Dendritic cell treated with granulocyte-macrophage colony-stimulating factor and Interleukin-4, amounts not matched to agents 40 ng/mL and 50 ng/mL, for 4 days (primary cell): ENCODE results near the gene ZDHHC14.
"Not testable (repeated sequence)": the region's sequence is repeated elsewhere in the genome, so short reads cannot be mapped to it uniquely, and the experiment has no call there.

Source experiments
- H3K27ac Mint-ChIP-seq: one replicate; pipeline ENCODE4 v1.8.0; 2022; ENCODE audit warnings: mild to moderate bottlenecking, mixed read lengths
- H3K27me3 Mint-ChIP-seq: one replicate; pipeline ENCODE4 v1.8.0; 2022; ENCODE audit warnings: mild to moderate bottlenecking, mixed read lengths
- H3K36me3 Mint-ChIP-seq: one replicate; pipeline ENCODE4 v1.8.0; 2022; ENCODE audit warnings: low read depth, mixed read lengths
- H3K4me1 Mint-ChIP-seq: one replicate; pipeline ENCODE4 v1.8.0; 2022; ENCODE audit warnings: low read depth, mixed read lengths
- H3K4me3 Mint-ChIP-seq: one replicate; pipeline ENCODE4 v1.8.0; 2022; ENCODE audit warnings: mild to moderate bottlenecking, moderate library complexity, mixed read lengths
- H3K9me3 Mint-ChIP-seq: one replicate; pipeline ENCODE4 v1.8.0; 2022; ENCODE audit warnings: mixed read lengths
- intact Hi-C: fragments of 100-400 bp; cut with micrococcal nuclease; formaldehyde crosslinking; loops from one replicate; pipeline ENCODE4 v1.15.0; 2022

Gene ZDHHC14

DNA sequence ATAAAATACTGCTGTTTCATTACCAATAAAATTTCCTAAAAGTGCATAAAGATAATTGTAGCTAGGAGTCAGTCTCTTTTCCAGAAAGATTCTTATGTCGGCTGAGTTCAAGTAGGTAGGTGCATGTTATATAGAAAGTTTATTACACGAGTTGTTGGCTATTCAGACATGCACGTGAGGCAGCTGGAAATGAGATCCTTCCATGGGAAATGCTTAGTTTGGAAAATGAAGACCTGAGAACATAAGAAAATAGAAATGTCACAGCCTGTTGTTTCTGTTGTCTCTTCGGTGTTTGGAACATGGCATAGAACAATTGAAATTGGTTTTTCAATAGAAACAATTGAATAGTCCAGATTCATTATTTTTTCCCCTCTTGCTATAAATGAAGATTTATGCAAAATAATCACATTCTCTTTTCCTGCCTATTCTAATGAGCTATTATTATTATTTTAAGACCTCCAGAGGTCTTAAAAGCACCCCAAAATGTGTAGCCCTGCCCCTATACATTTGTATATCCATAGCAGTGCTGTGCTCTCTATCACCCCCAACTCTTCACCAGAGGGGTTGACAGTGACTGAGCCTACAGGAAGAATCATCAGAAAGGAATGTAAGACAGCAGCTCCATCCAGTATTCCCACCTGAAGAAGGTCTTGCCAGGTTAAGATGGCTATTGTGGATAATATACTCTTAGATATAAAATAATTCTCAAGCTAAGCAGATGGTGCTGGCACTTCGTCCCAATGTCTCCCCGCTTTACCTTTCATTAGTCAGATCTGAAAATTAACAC, 82.2 kb downstream of the ZDHHC14 start:
- intact Hi-C loops: no loop called here
- Mint-ChIP-seq H3K4me3 (no peak overlapping the region), H3K36me3 (no peaks in the 10 kb centered on the region), H3K9me3 (no peaks in the 10 kb centered on the region), H3K4me1 (no peaks in the 10 kb centered on the region), H3K27ac (no peak overlapping the region), H3K27me3 (no peaks in the 10 kb centered on the region)

DNA sequence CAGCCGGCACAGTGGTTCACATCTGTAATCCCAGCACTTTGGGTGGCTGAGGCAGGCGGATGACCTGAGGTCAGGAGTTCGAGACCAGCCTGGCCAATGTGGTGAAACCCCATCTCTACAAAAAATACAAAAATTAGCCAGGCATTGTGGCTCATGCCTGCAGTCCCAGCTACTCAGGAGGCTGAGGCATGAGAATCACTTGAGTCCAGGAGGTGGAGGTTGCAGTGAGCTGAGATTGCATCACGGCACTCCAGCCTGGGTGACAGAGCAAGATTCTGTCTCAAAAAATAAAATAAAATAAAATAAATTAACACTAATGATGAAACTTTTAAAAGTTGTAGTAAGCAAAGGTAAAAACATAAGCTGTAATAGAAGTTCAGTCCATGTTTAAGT, 82.7 kb downstream of the ZDHHC14 start:
- intact Hi-C loops, H3K4me1 Mint-ChIP-seq: not testable (repeated sequence)

GRCh38 chr6:157464653-157465535, 83.9 kb downstream of the ZDHHC14 start:
- H3K9me3 Mint-ChIP-seq: no peaks in the 10 kb centered on the region
- H3K36me3 Mint-ChIP-seq: no peaks in the 10 kb centered on the region
- H3K27ac Mint-ChIP-seq: no peak overlapping the region
- H3K27me3 Mint-ChIP-seq: no peaks in the 10 kb centered on the region
- intact Hi-C loops: no loop called here
- peaks cover 10% of the 10 kb centered on the region for H3K4me1 Mint-ChIP-seq
- no peak overlapping the region for H3K4me3 Mint-ChIP-seq

More for the DNA sequence above, 82.7 kb downstream of the ZDHHC14 start:
- not testable (repeated sequence) for H3K9me3 Mint-ChIP-seq, H3K4me3 Mint-ChIP-seq, H3K27me3 Mint-ChIP-seq, H3K27ac Mint-ChIP-seq, H3K36me3 Mint-ChIP-seq

DNA sequence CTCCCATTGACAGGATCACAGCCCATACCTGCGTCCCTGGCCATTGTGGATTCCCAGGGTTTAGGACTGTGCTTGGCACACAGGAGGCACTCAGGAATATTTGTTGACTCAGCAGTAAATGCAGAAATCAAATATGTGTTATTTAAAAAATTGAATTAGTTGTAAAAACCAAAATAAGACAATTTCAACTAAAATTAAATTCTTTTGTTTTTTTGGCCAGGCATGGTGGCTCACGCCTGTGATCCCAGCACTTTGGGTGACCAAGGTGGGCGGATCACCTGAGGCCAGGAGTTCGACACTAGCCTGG, 85.3 kb downstream of the ZDHHC14 start:
- Mint-ChIP-seq H3K27me3 (no peaks in the 10 kb centered on the region), H3K4me3 (no peak overlapping the region), H3K4me1 (peaks cover 10% of the 10 kb centered on the region), H3K9me3 (no peaks in the 10 kb centered on the region), H3K27ac (no peak overlapping the region), H3K36me3 (no peaks in the 10 kb centered on the region)
- intact Hi-C loops: no loop called here

GRCh38 chr6:157467339-157467738, 86.3 kb downstream of the ZDHHC14 start:
- H3K4me3 Mint-ChIP-seq, H3K36me3 Mint-ChIP-seq, intact Hi-C loops, H3K27me3 Mint-ChIP-seq, H3K27ac Mint-ChIP-seq, H3K9me3 Mint-ChIP-seq: not testable (repeated sequence)
- peaks cover 10% of the 10 kb centered on the region for H3K4me1 Mint-ChIP-seq

DNA sequence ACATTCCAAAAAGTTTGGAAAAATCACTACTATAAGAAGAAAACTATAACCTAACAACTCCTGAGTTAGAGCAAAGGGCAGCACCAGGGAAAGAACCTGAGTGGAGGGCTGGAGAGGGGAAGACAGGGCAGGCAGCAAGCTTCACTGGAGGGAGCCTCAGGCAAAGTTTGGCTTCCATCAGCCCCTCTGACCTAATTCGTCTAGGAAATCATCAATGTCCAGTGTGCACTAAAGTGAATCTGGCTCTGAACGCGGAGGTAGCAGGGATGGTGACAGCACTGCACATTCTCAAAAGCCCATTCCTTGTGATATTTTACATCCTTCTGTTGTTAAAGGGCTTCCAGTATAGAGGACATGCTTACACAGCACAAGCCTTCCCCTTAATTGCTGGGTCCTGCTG, 87.1 kb downstream of the ZDHHC14 start:
- Mint-ChIP-seq H3K27me3 (no peaks in the 10 kb centered on the region), H3K9me3 (no peaks in the 10 kb centered on the region), H3K4me3 (no peak overlapping the region), H3K27ac (no peak overlapping the region), H3K36me3 (no peaks in the 10 kb centered on the region), H3K4me1 (peaks cover 10% of the 10 kb centered on the region)
- intact Hi-C loops: no loop called here

DNA sequence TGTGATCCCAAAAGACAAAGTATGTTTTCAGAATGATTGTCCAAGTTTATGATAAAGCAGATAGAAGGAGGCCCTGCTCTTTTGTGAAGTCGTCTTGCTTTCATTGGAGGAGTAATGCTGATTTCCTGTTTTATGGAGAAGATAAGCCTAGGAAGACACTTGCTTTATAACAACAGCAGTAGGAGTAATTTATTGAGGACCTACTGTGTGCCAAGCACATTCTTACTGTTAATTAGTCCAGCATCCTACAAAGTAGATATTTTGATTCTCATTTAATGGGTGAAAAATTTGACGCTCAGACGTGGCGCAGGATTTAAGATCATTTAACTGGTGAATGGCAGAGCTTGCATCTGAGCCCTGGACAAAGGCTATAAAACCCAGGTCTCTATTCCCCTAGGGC, 87.6 kb downstream of the ZDHHC14 start:
- Mint-ChIP-seq H3K27me3 (no peaks in the 10 kb centered on the region), H3K27ac (no peak overlapping the region)
- intact Hi-C loops: no loop called here

GRCh38 chr6:157469378-157469777, 88.4 kb downstream of the ZDHHC14 start:
- Mint-ChIP-seq H3K9me3 (no peaks in the 10 kb centered on the region), H3K36me3 (no peaks in the 10 kb centered on the region), H3K27ac (no peak overlapping the region), H3K27me3 (no peaks in the 10 kb centered on the region), H3K4me3 (no peak overlapping the region), H3K4me1 (peaks cover 10% of the 10 kb centered on the region)
- intact Hi-C loops: no loop called here

More for the DNA sequence above, 87.6 kb downstream of the ZDHHC14 start:
- H3K4me3 Mint-ChIP-seq: no peak overlapping the region
- H3K4me1 Mint-ChIP-seq: peaks cover 10% of the 10 kb centered on the region
- H3K9me3 Mint-ChIP-seq: no peaks in the 10 kb centered on the region
- no peaks in the 10 kb centered on the region for H3K36me3 Mint-ChIP-seq

DNA sequence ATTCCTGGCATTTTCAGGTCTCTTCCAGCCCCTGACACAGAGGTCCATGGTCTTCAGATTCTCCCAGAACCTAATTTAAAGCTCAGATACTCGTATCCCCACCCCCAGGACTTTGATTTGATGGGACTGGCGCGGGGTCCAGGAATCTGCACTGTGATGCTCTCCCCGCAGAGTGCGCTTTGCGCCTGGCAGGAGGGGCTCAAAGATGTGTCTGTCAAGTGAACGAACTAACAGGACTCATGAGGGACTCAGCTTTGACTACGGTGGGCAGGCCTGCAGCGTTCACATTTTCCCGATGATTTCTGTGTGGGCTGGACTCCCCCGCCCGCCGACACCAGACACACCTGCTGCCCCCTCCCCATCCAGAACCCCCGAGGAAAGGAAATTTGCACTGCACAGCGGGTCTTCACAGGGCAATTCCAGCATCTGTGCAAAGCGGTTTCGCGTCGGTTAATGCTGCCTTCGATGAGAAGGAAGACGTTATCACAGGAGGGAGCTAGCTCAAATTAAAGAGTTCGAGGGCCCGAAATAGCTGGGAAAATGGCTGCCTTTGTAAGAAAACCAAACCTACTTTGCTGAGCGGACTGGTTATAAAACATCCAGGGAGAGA, 90.2 kb downstream of the ZDHHC14 start:
- no peak overlapping the region for H3K4me3 Mint-ChIP-seq

DNA sequence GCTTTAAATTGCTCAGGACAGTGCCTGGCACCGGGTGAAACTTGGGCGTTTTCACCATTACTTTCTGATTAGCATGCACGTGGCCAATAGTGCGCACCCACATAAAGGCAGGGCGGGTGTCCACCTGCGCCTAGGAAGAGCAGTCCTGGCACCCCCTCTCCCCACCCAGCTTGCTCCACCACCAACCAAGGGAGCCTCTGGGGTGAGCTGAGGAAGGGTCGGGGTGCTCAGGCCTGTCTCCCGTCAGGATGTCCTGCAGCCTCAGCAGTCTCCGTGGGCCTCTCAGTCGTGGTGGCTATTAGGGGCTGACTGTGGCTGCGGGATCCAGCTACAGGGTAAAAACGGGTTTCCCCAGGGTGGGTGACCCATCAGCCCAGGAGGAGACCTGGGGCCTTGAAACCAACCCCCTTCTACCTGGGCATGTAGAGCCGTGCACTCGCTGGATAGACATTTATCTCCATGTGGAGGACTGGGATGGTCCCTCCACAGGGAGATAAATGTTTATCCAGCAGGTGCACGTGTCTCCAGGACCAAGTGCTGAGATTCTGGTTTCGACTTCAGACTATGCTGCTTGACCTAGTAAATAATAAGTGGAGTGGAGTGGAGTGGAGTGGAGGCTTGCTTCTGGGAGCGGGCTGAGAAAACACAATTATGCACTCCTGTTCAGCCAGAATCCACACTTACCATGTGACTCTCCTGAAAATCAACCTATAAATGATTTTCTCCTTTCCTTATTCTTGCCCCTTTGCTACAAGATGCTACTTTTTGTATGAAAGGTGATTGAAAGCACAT, 91.1 kb downstream of the ZDHHC14 start:
- H3K36me3 Mint-ChIP-seq: no peaks in the 10 kb centered on the region
- intact Hi-C loops: no loop called here
- no peak overlapping the region for H3K4me3 Mint-ChIP-seq
- H3K27ac Mint-ChIP-seq: no peak overlapping the region
- peaks cover 16% of the 10 kb centered on the region for H3K4me1 Mint-ChIP-seq
- no peaks in the 10 kb centered on the region for H3K27me3 Mint-ChIP-seq
- H3K9me3 Mint-ChIP-seq: no peaks in the 10 kb centered on the region

More for the DNA sequence above, 90.2 kb downstream of the ZDHHC14 start:
- Mint-ChIP-seq H3K27ac (no peak overlapping the region), H3K4me1 (peaks cover 16% of the 10 kb centered on the region), H3K27me3 (no peaks in the 10 kb centered on the region), H3K9me3 (no peaks in the 10 kb centered on the region), H3K36me3 (no peaks in the 10 kb centered on the region)
- intact Hi-C loops: no loop called here

GRCh38 chr6:157476797-157477196, 95.8 kb downstream of the ZDHHC14 start:
- Mint-ChIP-seq H3K36me3 (no peaks in the 10 kb centered on the region), H3K27ac (no peak overlapping the region), H3K9me3 (no peaks in the 10 kb centered on the region), H3K27me3 (no peaks in the 10 kb centered on the region), H3K4me1 (peaks cover 5% of the 10 kb centered on the region), H3K4me3 (no peak overlapping the region)
- intact Hi-C loops: no loop called here

GRCh38 chr6:157478926-157479325, 97.9 kb downstream of the ZDHHC14 start:
- Mint-ChIP-seq H3K36me3 (no peaks in the 10 kb centered on the region), H3K9me3 (no peaks in the 10 kb centered on the region), H3K4me1 (peaks cover 5% of the 10 kb centered on the region), H3K4me3 (no peak overlapping the region), H3K27me3 (no peaks in the 10 kb centered on the region), H3K27ac (no peak overlapping the region)
- intact Hi-C loops: no loop called here

- H3K4me1 Mint-ChIP-seq: peaks cover 5% of the 10 kb centered on the region
- H3K27ac Mint-ChIP-seq: no peak overlapping the region
- intact Hi-C loops: no loop called here
- no peak overlapping the region for H3K4me3 Mint-ChIP-seq
- no peaks in the 10 kb centered on the region for H3K27me3 Mint-ChIP-seq
- no peaks in the 10 kb centered on the region for H3K36me3 Mint-ChIP-seq
- H3K9me3 Mint-ChIP-seq: no peaks in the 10 kb centered on the region
Observed at GRCh38 chr6:157479464-157480303, 98.7 kb downstream of the ZDHHC14 start.
